Measurements from ENCODE around the gene NKIRAS1. TPM values are rescaled to one million over a fixed set of nuclear protein-coding genes. Genes with fewer than 3 reads are reported as not detected.
"Not testable (repeated sequence)": the region's sequence is repeated elsewhere in the genome, so short reads cannot be mapped to it uniquely, and the experiment has no call there.

Gene NKIRAS1
- total RNA-seq, 1 donor from 2014 or later = 45.7 TPM

- DNase-seq (ENCODE audit: low spot score in 2 of 2) (no peak), FAIRE-seq (no peak)
Observed at GRCh38 chr3:23874359-23875112, 42.3 kb downstream of the NKIRAS1 start.

DNA sequence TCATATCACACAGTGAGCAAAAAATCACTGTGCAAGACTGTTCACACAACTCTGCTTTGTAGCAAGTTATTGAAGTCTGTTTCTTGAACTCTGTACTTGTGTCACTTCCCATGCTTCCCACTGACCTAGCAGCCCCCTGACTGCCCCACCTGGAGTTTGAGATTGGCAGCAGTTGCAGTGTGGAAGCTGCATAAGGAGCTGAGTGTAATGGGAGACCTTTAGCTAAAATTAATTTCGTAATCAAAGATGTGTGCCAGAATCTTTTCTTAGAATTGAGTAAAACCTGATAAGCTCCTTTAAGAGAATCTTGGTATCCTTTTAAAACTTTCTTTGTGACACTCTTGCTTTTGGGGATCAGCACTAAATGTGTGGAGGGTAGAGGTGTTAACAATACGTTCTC, 42.8 kb downstream of the NKIRAS1 start:
- FAIRE-seq (no peak), DNase-seq (ENCODE audit: low spot score in 2 of 2) (no peak)

GRCh38 chr3:23872330-23872729, 44.5 kb downstream of the NKIRAS1 start:
- no peak for FAIRE-seq
- no peak for DNase-seq (ENCODE audit: low spot score in 2 of 2)

- DNase-seq (ENCODE audit: low spot score in 2 of 2); FAIRE-seq: not testable (repeated sequence)
Observed at GRCh38 chr3:23871361-23871760, 45.4 kb downstream of the NKIRAS1 start.

- not testable (repeated sequence) for DNase-seq (ENCODE audit: low spot score in 2 of 2); FAIRE-seq
Observed at GRCh38 chr3:23870663-23871043, 46.1 kb downstream of the NKIRAS1 start.

DNA sequence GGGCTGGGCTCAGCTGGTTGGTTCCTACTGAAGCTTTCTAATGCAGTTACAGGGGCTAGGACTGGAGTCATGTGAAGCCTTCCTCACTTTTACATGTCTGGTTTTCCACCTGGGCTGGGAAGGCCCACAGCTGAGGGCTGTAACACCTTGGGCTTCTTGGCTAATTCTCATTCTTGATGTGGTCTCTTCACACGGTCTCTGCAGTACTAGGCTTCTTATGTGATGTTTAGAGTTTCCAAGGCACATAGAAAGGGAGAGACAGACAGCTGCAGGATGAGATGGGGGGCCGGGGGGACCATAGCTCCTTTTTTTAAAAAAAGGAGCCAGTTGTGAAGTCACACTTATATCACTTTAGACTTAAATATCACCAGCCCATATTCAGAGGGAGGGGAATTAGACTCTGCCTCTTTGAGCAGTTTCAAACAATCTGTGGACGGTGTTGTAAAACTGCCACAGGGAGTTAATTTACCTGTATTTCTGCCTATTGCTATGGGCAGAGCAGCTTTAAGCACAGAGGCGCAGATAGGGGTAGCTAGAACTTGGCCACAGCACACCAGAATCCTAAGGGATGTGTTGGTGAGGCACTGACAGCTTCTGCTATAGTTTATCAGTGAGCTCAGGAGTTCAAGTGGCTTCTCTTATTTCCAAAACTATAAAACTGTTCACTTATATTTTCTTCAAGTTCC, 46.7 kb downstream of the NKIRAS1 start:
- FAIRE-seq (no peak), DNase-seq (ENCODE audit: low spot score in 2 of 2) (no peak)

DNA sequence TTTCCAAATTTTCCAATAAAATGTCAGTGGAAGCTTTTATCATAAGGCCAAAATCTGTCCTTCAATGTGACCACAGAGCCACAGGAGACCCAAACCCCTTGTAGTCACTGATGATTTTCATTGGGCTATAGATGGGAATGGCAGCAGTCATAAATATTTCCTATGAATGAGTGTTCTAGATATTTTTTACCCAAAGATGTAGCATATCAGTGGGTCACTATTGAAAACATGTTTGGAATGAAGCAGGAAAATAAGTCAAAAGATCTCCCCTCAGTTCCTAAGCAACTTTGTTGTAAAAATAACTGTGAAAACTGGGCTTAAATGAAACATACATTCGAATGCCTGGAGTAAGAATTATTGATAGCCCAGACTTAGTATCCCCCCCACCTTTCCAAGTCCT, 49.0 kb downstream of the NKIRAS1 start:
- no peak for FAIRE-seq

DNA sequence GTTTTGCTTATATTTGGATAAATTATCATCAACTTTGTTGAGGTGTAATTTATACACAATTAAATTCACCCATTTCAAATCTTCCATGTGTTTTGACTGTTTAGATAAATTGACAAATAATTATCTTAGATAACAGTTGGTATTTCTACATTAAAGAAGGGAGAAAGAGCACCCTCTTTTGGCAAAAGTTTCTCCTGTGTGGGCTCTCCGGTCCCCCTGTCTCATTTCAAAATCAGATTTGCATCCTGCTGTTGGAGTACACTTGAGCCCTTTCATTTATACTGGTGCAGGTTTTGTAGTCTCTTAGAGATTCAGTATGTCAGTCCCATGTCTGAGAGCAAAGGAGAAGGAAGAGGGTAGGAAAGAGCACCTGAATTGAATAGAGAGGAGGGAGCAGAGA, 49.4 kb downstream of the NKIRAS1 start:
- FAIRE-seq = no peak
- no peak for DNase-seq (ENCODE audit: low spot score in 2 of 2)

More for the DNA sequence above, 49.0 kb downstream of the NKIRAS1 start:
- no peak for DNase-seq (ENCODE audit: low spot score in 2 of 2)

DNA sequence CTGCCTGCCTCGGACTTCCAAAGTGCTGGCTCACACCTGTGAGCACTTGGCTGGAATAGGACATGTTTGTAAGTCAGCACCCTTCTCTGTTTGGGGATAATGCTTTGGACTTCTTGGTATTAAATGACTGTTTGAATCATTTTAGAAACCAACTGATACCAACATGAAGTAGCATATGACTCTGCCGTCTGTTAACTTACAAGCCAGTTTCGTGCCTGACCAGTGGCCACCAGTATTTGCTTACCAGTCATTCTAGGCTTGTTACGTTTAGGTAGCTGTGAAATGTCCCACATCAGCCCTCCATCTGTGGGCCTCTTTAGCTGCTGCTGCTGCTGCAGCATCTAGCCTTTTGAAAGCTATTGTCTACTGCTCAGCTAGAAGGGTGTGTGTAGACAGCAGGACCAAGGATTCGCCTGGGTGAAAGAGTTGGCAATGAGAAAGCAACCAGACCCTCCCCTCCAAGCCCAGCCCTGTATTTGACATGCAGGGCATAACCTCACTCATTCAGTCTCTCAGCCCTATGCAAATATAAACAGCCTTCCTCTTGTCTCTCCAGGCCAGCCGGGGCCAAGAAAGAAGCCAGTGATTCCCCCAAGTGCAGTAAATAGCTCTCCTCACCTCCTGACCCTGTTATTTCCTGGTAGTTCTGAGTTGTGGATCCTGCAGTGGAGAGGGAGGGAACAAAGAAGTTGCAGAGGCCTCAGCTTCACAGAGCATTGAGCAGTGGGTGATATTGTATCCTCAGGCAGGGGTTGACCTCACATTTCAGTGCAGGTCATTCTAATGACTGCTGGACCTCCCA, 51.0 kb downstream of the NKIRAS1 start:
- FAIRE-seq = no peak

DNA sequence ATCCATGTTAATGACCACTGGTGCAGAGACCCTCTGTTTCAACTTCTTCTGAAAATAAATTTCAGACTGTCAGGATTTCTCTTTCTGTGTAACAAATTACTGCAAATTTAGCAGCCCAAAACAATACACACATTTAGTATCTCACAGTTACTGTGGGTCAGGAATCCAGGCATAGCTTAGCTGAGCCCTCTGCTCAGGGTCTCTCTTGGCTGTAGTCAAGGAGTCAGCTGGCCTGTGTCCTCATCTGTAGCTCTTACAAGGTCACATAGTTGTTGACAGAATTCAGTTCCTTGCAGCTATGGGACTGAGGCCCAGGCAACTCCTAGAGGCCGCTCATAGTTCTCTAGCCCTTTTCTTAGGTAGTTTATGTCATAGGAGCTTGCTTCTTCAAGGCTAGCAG, 51.9 kb downstream of the NKIRAS1 start:
- FAIRE-seq (no peak), DNase-seq (ENCODE audit: low spot score in 2 of 2) (no peak)

More for the DNA sequence above, 51.0 kb downstream of the NKIRAS1 start:
- DNase-seq (ENCODE audit: low spot score in 2 of 2) = peak in 1 of 2 donors; percentile 47

- DNase-seq (ENCODE audit: low spot score in 2 of 2) = no peak
- FAIRE-seq = no peak
Observed at GRCh38 chr3:23863060-23863459, 53.7 kb downstream of the NKIRAS1 start.

DNA sequence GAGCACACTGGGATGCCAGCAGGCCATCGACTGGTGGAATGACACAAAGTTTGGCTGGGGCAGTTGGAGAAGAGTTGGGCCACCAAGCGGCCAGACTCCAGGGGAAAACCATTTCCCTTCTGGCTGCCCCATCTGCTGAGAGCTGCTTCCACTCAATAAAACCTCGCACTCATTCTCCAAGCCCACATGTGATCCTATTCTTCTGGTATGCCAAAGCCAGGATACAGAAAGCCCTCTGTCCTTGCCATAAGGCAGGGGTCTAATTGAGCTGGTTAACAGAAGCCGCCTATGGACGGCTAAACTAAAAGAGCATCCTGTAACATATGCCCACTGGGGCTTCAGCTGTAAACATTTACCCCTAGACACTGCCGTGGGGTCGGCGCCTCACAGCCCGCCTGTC, 55.1 kb downstream of the NKIRAS1 start:
- FAIRE-seq (no peak), DNase-seq (ENCODE audit: low spot score in 2 of 2) (no peak)

DNA sequence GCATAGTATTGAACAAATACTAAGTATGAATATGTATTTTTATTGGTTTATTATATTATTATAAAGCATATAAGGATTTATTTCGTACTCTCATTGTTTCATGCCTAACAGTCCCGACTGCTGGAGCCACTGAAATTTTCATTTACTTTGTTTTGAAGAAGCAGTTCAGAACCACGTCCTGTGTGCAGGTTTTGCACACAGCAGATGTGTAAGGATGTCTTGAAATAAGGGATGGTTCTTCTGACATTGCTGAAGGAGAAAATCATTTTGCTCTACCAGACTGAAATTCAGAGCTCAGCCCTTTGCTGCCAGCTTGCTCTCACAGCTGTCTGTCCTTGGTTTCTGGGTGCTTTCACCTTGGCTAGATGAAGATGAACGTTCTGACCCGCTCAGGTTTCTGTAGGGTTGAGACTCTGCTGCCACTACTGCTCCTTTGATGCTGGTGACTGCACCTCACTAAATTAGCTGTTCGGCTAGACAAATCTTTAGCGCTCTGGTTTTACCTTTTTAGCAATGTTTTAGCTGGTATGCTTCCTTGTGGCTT, 56.9 kb downstream of the NKIRAS1 start:
- DNase-seq (ENCODE audit: low spot score in 2 of 2) (no peak), FAIRE-seq (no peak)

GRCh38 chr3:23859012-23859743, 57.6 kb downstream of the NKIRAS1 start:
- FAIRE-seq = no peak
- peak in 1 of 2 donors; percentile 33 for DNase-seq (ENCODE audit: low spot score in 2 of 2)

- no peak for DNase-seq (ENCODE audit: low spot score in 2 of 2)
- no peak for FAIRE-seq
Observed at GRCh38 chr3:23856286-23856685, 60.5 kb downstream of the NKIRAS1 start.

- not testable (repeated sequence) for DNase-seq (ENCODE audit: low spot score in 2 of 2); FAIRE-seq
Observed at GRCh38 chr3:23849462-23849861, 67.3 kb downstream of the NKIRAS1 start.

DNA sequence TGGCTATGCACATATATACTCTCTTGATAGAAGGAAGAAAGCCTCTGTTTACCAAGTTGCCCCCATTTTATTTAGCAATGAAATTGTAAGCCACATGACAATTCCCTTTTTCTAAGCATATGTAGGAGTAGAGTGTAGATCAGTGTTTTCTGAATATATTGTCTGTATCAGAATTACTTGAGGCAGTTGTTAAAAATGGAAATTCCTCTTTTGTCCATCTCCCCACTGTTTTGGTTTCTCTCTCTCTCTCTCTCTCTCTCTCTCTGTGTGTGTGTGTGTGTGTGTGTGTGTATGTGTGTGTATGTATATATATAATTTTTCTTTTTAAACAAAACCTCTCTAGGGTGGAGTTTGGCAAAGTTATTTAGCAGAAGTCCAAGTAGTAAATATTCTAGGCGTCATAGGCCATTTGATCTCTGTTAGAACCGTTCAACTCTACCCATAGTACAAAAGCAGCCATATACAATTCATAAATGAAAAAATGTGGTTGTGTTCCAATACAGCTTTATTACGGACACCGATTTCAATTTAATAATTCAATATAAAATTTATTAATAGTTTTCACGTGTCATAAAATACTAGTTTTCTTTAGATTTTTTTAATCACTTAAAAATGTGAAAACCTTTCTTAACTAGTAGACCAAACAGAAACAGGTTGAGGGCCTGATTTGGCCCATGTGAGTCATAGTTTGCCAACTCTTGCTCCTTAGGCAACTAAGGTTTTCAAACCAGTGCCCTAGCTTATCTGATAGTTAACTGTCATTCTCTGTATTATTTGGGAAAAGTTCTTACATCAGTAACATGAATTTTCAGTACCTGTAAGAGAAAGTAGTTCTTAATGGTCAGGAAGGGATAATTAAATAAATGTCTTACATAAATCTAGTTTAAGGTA, 71.2 kb downstream of the NKIRAS1 start:
- FAIRE-seq = no peak
- DNase-seq (ENCODE audit: low spot score in 2 of 2) = no peak

DNA sequence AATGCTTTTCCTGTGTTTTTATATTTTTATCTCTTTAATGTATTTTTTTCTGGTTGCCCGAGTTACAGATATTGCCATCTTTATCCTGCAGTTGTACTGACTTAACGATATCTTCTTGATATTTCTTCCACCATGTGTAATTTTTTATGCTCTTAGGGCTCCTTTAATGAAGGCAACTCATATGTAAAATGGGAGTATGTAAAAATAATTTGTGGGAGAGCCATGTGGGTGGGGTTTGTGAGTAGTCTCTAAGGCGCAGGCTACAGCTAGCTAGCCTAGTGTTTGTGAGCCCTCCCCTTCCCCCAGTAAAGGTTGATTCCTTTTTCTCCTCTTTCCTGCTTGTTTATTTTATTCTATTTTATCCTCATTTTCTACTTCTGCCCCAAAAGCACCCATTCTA, 72.9 kb downstream of the NKIRAS1 start:
- no peak for FAIRE-seq
- no peak for DNase-seq (ENCODE audit: low spot score in 2 of 2)
